Stimulated activated CD4-positive, alpha-beta T cell treated with anti-CD3 and anti-CD28 coated beads, Interleukin-15, amount 100 ng/mL, for 48 hours (primary cell): ENCODE results near the gene RAD54L.
"Not testable (repeated sequence)": the region's sequence is repeated elsewhere in the genome, so short reads cannot be mapped to it uniquely, and the experiment has no call there.

Source experiments
- DNase-seq, 2 donors: peaks; one replicate each; pipeline ENCODE4 v3.0.0-alpha.2; 2020; ENCODE audit warnings: low read depth in 2 of 2

RAD54L gene

GRCh38 chr1:46285730-46286477, 38.3 kb downstream of the RAD54L start:
- DNase-seq: peak; percentile 21 to 40

GRCh38 chr1:46288485-46289133, 41.0 kb downstream of the RAD54L start:
- no peak for DNase-seq

DNA sequence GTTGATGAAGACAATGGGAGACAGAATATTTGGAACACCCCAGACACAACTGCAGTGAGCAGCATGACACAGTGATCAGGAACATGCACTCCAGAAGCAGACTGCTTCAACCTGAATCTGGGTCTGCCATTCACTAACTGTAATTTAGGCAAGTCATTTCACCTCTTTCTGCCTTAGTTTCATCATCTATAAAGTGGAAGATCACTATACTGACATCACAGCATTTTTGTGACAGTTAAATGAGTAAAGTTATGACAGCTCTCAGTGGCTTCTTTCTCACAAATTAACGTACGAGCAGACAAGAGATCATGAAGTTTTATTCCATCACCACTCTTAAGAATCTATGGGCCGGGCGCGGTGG, 41.6 kb downstream of the RAD54L start:
- no peak for DNase-seq

DNA sequence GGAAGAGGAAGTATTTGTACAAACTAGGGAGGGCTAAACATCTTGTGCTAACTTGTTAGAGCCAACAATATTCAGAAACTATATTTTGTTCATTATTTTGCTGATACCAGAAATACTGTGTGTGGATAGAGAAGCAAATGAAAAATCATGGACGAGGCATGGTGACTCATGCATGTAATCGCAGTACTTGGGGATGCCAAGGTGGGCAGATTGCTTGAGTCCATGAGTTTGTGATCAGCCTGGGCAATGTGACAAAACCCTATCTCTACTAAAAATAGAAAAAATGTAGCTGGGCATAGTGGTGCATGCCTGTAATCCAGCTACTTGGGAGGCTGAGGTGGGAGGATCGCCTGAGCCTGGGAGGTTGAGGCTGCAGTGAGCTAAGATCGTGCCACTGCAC, 42.4 kb downstream of the RAD54L start:
- no peak for DNase-seq

DNA sequence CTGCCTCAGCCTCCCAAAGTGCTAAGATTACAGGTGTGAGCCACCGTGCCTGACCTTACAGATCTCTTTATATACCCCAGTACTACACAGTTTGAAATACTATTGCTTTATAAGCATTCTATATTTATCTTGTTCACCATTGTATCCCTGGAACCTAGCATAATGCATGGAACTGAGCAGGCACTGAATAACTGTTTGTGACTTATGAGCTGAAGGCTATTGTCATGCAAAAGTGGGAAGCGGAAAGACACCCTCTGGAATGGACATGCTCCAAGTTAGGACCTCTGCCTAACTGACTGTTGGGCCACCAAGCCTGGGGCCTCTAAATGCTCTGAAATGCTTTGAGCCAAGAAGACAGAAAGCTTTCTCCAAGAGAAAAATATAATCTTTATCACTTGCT, 47.7 kb downstream of the RAD54L start:
- no peak for DNase-seq

DNA sequence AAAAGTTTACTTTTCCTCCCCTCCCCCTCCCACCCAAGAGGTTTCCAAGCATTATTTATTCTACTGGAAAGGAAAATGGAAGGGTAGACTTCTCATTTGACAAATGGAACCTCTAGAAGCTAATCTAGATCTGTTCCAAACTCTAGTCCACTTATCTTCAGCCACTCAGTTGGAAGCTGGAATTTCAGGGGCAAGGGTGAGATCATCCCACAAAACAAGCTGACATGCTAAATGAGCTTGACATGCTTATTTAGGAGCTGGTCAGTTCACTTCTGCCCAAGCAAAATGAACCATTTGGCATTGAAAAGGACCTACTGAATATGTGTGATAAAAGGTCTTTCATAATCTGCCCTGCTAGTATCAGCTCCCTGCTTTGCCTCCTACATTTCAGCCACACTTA, 50.8 kb downstream of the RAD54L start:
- no peak for DNase-seq

DNA sequence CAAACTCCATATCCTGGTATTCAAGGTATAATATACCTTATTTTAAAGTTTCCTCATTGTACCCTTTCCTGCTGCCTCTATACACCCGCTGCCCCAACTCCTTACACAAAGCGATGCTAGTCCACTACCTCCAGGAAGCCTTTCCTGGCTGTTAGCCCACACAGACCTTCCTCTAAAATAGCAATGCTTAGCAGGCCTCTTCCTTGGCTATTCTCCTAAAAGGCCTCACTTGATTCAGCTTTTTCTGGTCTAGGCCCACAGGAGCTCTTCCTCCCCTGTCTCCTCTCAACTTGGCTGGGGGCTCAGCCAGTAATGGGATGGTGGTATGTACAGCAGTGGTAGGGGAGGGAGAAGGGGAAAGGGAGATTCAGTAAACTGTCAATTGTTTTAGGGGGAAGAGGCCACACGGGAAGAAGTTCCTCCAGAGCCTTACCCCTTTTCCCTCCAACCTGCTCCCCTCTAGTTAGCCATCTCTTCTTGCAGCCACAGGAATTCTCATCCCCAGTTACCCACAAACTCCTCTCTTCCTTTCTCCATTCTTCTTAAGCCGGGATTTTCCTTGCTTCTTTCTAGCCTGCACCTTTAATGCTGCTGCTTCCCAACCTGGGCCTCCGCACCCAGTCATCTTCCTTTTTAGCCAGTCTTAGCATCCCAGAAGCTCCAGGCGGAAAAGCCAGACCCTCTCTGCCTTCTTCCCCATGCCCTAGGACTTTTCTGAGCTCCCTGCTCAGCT, 53.3 kb downstream of the RAD54L start:
- DNase-seq: no peak

GRCh38 chr1:46301406-46301807, 53.8 kb downstream of the RAD54L start:
- peak in 1 of 2 donors; percentile 5 for DNase-seq

GRCh38 chr1:46301808-46302640, 54.5 kb downstream of the RAD54L start:
- peak; percentile 31 to 39 for DNase-seq

GRCh38 chr1:46302641-46303037, 55.1 kb downstream of the RAD54L start:
- DNase-seq: peak in 1 of 2 donors; percentile 5

DNA sequence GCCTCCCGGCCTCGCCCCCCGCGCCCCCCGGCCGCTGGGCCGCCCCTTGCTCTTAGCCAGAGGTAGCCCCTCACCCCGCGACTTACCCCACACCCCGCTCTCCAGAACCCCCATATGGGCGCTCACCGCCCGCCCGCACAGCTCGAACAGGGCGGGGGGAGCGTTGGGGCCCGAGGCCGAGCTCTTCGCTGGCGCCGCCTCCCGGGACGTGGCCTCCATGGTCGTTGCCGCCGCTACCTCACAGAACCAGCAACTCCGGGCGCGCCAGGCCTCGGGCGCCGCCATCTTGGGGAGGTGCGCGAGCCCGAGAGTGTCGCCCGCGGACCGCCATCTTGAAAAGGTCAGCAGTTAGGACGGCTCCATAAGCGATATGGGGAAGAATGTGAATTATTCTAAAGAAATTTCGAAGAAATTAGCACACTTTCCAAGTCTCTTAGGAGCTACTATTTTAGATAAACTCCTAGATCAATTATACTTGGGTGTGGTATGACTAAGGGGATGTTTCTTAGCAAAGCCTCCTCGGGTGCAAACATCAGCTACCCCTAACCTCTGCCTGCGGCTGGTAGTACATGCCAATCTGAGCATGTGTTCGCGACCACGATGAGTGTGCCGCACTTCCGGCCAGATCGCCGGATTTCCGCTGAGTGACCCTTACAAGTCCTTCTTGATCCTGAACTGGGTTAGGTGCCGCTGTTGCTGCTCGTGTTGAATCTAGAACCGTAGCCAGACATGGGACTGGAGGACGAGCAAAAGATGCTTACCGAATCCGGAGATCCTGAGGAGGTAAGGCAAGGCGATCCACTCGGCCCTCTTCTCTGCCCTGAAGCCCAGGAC, 55.7 kb downstream of the RAD54L start, which contains the start of the genes LRRC41 and UQCRH:
Gene LRRC41 (minus strand): TSS at position 579 of the 834 bp plus-strand sequence. CDS start 294 bp downstream, at position 285.
Gene UQCRH (plus strand): TSS at position 661 of the 834 bp plus-strand sequence. CDS start 69 bp downstream, at position 730.
- peak; percentile 85 for DNase-seq

DNA sequence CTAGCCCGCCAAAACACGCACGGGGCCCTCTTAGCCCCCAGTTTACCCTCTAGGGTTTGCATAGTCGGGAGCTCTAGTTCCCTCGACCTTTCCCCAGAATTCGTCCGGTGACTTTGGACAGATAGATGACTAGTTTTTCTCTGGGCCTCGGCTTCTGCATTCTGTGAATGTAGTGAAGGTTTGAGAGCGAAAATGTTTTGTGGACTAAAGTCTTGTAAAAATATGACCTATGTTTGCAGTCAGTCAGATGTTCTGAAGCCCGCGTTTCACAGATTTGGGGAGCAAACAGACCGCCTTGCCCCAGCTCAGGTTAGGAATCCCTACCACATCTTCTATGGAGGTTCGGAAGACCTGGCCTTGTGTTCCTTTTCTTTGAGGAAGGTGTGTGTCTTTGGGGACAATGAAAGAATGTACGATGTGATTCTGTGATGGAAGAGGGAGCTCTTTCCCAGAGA, 56.3 kb downstream of the RAD54L start:
- no peak for DNase-seq

- no peak for DNase-seq
Measured at GRCh38 chr1:46306159-46306530, 58.6 kb downstream of the RAD54L start.

DNA sequence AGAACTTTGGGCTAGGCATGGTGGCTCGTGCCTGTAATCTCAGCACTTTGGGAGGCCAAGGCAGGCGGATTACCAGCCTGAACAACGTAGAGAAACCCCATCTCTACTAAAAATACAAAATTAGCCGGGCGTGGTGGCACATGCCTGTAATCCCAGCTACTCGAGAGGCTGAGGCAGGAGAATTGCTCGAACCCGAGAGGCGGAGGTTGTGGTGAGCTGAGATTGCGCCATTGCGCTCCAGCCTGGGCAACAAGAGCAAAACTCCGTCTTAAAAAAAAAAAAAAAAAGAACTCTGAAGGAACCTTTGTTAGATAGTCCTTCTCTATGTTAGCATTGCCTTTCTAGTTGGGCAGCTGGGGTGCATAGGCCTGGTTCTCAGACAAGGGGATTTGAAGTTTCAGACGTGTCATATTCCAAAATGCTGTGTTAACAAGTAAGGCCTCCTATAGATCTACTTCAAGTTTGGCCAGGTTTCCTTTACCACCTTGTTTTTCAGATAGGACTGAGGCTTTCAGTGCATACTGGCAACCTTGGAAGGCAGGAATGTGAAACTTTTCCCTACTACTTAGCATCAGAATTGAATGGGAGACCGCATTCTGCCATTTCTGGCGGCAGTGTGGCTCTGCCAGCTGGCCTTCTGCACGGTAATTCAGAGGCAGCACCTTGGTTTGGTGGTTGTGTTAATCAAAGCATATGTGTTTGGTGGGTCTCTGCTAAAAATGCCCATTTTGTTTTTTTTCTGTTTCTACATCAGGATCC, 62.0 kb downstream of the RAD54L start:
- DNase-seq: no peak

DNA sequence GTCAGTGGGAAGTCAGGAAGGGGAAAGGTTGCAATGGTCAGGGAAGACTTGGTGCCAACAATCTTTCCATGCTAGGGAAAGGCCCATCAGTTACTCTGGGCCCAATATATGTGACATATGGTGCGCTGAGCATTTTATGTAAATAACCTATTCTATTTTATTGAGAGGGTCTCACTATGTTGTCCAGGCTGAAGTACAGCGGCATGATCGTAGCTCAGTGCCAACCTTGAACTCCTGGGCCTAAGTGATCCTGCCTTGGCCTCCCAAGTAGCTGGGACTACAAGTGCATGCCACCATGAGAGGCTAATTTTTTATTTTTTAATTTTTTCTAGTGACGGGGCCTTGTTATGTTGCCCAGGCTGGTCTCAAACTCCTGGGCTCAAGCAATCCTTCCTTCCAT, 62.8 kb downstream of the RAD54L start:
- DNase-seq: no peak

- no peak for DNase-seq
Measured at GRCh38 chr1:46315669-46316403, 68.3 kb downstream of the RAD54L start.

GRCh38 chr1:46317323-46317722, 69.8 kb downstream of the RAD54L start:
- no peak for DNase-seq

DNA sequence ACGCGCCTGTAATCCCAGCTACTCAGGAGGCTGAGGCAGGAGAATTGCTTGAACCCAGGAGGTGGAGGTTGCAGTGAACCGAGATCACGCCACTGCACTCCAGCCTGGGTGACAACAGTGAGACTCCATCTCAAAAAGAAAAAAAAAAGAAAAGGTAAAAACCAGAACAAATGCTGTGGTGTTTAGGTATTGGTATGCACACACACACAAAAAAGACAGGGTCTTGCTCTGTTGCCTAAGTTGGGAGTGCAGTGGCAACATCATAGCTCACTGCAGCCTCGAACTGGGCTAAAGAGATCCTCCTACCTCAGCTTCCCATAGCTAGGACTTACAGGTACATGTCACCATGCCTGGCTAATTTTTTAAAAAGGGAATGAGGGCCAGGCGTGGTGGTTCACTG, 71.7 kb downstream of the RAD54L start:
- DNase-seq: not testable (repeated sequence)
